BLaER1 treated with 17β-estradiol and CSF1 and Interleukin-3, amounts not matched to agents 10 nM and 100 nM (cell line): ENCODE data around the gene ZBTB21.
"Not testable (repeated sequence)": the region's sequence is repeated elsewhere in the genome, so short reads cannot be mapped to it uniquely, and the experiment has no call there.

Experiments used
- H3K27ac ChIP-seq, 11 experiments: shearing (Covaris generic); formaldehyde crosslinking; 2 replicates each; pipeline ENCODE4 v1.8.1; 2022
- H3K27me3 ChIP-seq, 11 experiments: shearing (Covaris generic); formaldehyde crosslinking; 2 replicates each; pipeline ENCODE4 v1.8.1; 2022
- H3K36me3 ChIP-seq, 11 experiments: shearing (Covaris generic); formaldehyde crosslinking; 2 replicates each; pipeline ENCODE4 v1.8.1; 2022
- H3K4me1 ChIP-seq, 10 experiments: shearing (Covaris generic); formaldehyde crosslinking; 2 replicates each; pipeline ENCODE4 v1.8.1; 2022
- H3K4me2 ChIP-seq, 11 experiments: shearing (Covaris generic); formaldehyde crosslinking; 2 replicates each; pipeline ENCODE4 v1.8.1; 2022
- H3K4me3 ChIP-seq, 10 experiments: shearing (Covaris generic); formaldehyde crosslinking; 2 replicates each; pipeline ENCODE4 v1.8.1; 2022
- H3K9ac ChIP-seq, 11 experiments: shearing (Covaris generic); formaldehyde crosslinking; 2 replicates each; pipeline ENCODE4 v1.8.1; 2022
- H3K9me3 ChIP-seq, 11 experiments: shearing (Covaris generic); formaldehyde crosslinking; replicated peaks in 1 of 11; 2 replicates each; pipeline ENCODE4 v1.8.1; 2022
- H4K20me1 ChIP-seq, 11 experiments: shearing (Covaris generic); formaldehyde crosslinking; 2 replicates each; pipeline ENCODE4 v1.8.1; 2022
- Cebpa-rat ChIP-seq, 11 experiments: shearing (Covaris generic); IDR thresholded peaks; 2 replicates each; pipeline ENCODE4 v1.8.1; 2022

The ZBTB21 gene

GRCh38 chr21:41952568-41953248 lies 57.5 kb downstream of the ZBTB21 start:
- Histone ChIP-seq H3K9me3 (peaks cover 0 to 6% (median 0%) of the 10 kb centered on the region in 11 experiments; a peak in 2 of 22 replicates), H3K9ac (peak overlapping the region; percentile 73 to 90 (median 84)), H3K27me3 (peaks cover 0 to 8% (median 0%) of the 10 kb centered on the region in 11 experiments; a peak in 4 of 22 replicates), H4K20me1 (peaks cover 0 to 25% (median 6%) of the 10 kb centered on the region in 11 experiments; a peak in 10 of 22 replicates), H3K4me2 (peak overlapping the region; percentile 96 to 99 (median 99)), H3K4me3 (peak overlapping the region; percentile 70 to 85 (median 75)), H3K27ac (peak overlapping the region; percentile 65 to 80 (median 75); a peak in 20 of 22 replicates), H3K4me1 (peaks cover 36 to 68% (median 64%) of the 10 kb centered on the region in 10 experiments), H3K36me3 (peaks cover 0 to 16% (median 7%) of the 10 kb centered on the region in 11 experiments; a peak in 10 of 22 replicates)
- TF ChIP-seq Cebpa-rat (IDR thresholded peaks at IDR 0.05): no peak

GRCh38 chr21:41951876-41952567 lies 58.1 kb downstream of the ZBTB21 start:
- Histone ChIP-seq H3K9ac (peak overlapping the region in 3 of 11 experiments; percentile 84 to 90 (median 85); a peak in 1 of 22 replicates), H3K36me3 (peaks cover 0 to 16% (median 7%) of the 10 kb centered on the region in 11 experiments; a peak in 10 of 22 replicates), H3K4me1 (peaks cover 39 to 64% (median 59%) of the 10 kb centered on the region in 10 experiments), H3K4me3 (peak overlapping the region in 8 of 10 experiments; percentile 72 to 85 (median 76); a peak in 13 of 20 replicates), H3K9me3 (peaks cover 0 to 6% (median 0%) of the 10 kb centered on the region in 11 experiments; a peak in 2 of 22 replicates), H3K27me3 (peaks cover 0 to 8% (median 0%) of the 10 kb centered on the region in 11 experiments; a peak in 4 of 22 replicates), H4K20me1 (peaks cover 0 to 25% (median 6%) of the 10 kb centered on the region in 11 experiments; a peak in 10 of 22 replicates), H3K27ac (no peak overlapping the region), H3K4me2 (peak overlapping the region; percentile 96 to 99 (median 99))
- TF ChIP-seq Cebpa-rat (IDR thresholded peaks at IDR 0.05): no peak

GRCh38 chr21:41950941-41951351 lies 59.2 kb downstream of the ZBTB21 start:
- no peak overlapping the region for H3K4me3 ChIP-seq
- no peak overlapping the region for H3K4me2 ChIP-seq
- H3K27ac ChIP-seq: no peak overlapping the region
- H3K9me3 ChIP-seq: peaks cover 0 to 6% (median 0%) of the 10 kb centered on the region in 11 experiments; a peak in 2 of 22 replicates
- H3K9ac ChIP-seq: no peak overlapping the region
- peaks cover 0 to 16% (median 7%) of the 10 kb centered on the region in 11 experiments; a peak in 10 of 22 replicates for H3K36me3 ChIP-seq
- no peak for TF ChIP-seq Cebpa-rat (IDR thresholded peaks at IDR 0.05)
- peaks cover 39 to 59% (median 54%) of the 10 kb centered on the region in 10 experiments for H3K4me1 ChIP-seq
- peaks cover 0 to 29% (median 6%) of the 10 kb centered on the region in 11 experiments; a peak in 10 of 22 replicates for H4K20me1 ChIP-seq
- H3K27me3 ChIP-seq: peaks cover 0 to 8% (median 0%) of the 10 kb centered on the region in 11 experiments; a peak in 4 of 22 replicates

GRCh38 chr21:41949631-41950030 lies 60.5 kb downstream of the ZBTB21 start:
- peaks cover 32 to 52% (median 47%) of the 10 kb centered on the region in 10 experiments for H3K4me1 ChIP-seq
- peaks cover 0 to 20% (median 12%) of the 10 kb centered on the region in 11 experiments; a peak in 11 of 22 replicates for H3K36me3 ChIP-seq
- not testable (repeated sequence) for H3K4me2 ChIP-seq, H3K4me3 ChIP-seq, H3K9ac ChIP-seq, H3K27me3 ChIP-seq, H3K27ac ChIP-seq
- H3K9me3 ChIP-seq: peaks cover 0 to 15% (median 6%) of the 10 kb centered on the region in 11 experiments; a peak in 11 of 22 replicates
- H4K20me1 ChIP-seq: peaks cover 0 to 30% (median 6%) of the 10 kb centered on the region in 11 experiments; a peak in 10 of 22 replicates

- Histone ChIP-seq H3K27ac (no peak overlapping the region), H3K4me2 (no peak overlapping the region), H3K27me3 (peaks cover 0 to 8% (median 0%) of the 10 kb centered on the region in 11 experiments; a peak in 4 of 22 replicates), H4K20me1 (peaks cover 0 to 30% (median 7%) of the 10 kb centered on the region in 11 experiments; a peak in 11 of 22 replicates), H3K4me1 (peaks cover 25 to 48% (median 41%) of the 10 kb centered on the region in 10 experiments), H3K9me3 (peaks cover 0 to 17% (median 6%) of the 10 kb centered on the region in 11 experiments; a peak in 11 of 22 replicates), H3K4me3 (no peak overlapping the region), H3K9ac (no peak overlapping the region), H3K36me3 (peaks cover 0 to 22% (median 12%) of the 10 kb centered on the region in 11 experiments; a peak in 11 of 22 replicates)
- no peak for TF ChIP-seq Cebpa-rat (IDR thresholded peaks at IDR 0.05)
These were observed 61.3 kb downstream of the ZBTB21 start for GRCh38 chr21:41948901-41949300.

- H3K9me3 ChIP-seq: peaks cover 0 to 17% (median 6%) of the 10 kb centered on the region in 11 experiments; a peak in 11 of 22 replicates
- no peak overlapping the region for H3K27ac ChIP-seq
- H3K4me2 ChIP-seq: peak overlapping the region in 6 of 11 experiments; percentile 13 to 64 (median 14); a peak in 8 of 22 replicates
- H3K27me3 ChIP-seq: peaks cover 0 to 5% (median 0%) of the 10 kb centered on the region in 11 experiments; a peak in 4 of 22 replicates
- no peak overlapping the region for H3K9ac ChIP-seq
- no peak for TF ChIP-seq Cebpa-rat (IDR thresholded peaks at IDR 0.05)
- H3K4me3 ChIP-seq: no peak overlapping the region
- H3K4me1 ChIP-seq: peaks cover 28 to 51% (median 45%) of the 10 kb centered on the region in 10 experiments
- H4K20me1 ChIP-seq: peaks cover 0 to 32% (median 12%) of the 10 kb centered on the region in 11 experiments; a peak in 11 of 22 replicates
- H3K36me3 ChIP-seq: peaks cover 0 to 22% (median 12%) of the 10 kb centered on the region in 11 experiments; a peak in 11 of 22 replicates
These were observed 61.9 kb downstream of the ZBTB21 start for GRCh38 chr21:41948078-41948895.

DNA sequence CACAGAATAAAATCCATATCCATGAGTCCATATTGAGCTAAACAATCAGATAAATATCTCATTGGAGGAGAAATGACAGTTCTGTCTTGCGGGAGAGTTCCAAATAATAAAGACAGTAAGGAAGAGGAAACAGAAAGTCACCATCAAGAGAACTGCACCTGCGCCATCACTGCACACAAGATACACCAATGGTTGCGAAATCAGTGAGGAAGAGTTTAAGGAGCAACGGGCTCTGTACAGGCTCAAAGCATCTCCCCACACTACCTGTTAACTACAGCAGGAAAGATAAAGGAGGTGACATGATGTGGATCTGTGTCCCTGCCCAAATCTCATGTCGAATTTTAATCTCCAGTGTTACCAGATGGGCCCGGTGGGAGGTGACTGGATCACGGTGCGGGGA lies 64.2 kb downstream of the ZBTB21 start:
- H3K27me3 ChIP-seq: no peaks in the 10 kb centered on the region
- peaks cover 14 to 36% (median 26%) of the 10 kb centered on the region in 10 experiments; a peak in 18 of 20 replicates for H3K4me1 ChIP-seq
- peaks cover 0 to 28% (median 13%) of the 10 kb centered on the region in 11 experiments; a peak in 15 of 22 replicates for H3K36me3 ChIP-seq
- H3K9ac ChIP-seq: no peak overlapping the region
- H4K20me1 ChIP-seq: peaks cover 0 to 31% (median 7%) of the 10 kb centered on the region in 11 experiments; a peak in 11 of 22 replicates
- H3K4me2 ChIP-seq: peak overlapping the region in 7 of 11 experiments; percentile 21 to 51 (median 33); a peak in 12 of 22 replicates
- H3K27ac ChIP-seq: no peak overlapping the region
- peaks cover 0 to 17% (median 6%) of the 10 kb centered on the region in 11 experiments; a peak in 11 of 22 replicates for H3K9me3 ChIP-seq
- peak in 6 of 11 experiments; percentile 28 to 76 (median 62); a peak in 9 of 22 replicates for TF ChIP-seq Cebpa-rat (IDR thresholded peaks at IDR 0.05)
- no peak overlapping the region for H3K4me3 ChIP-seq
